Right lobe of liver (tissue), 4 donors: Measurements from ENCODE around the gene CHST15.

Experiments
- CTCF ChIP-seq, 4 donors: fragments of 200-600 bp in 3 of 4; fragments of 450-650 bp in 1 of 4; IDR thresholded peaks; one replicate each; pipeline versions ENCODE4 v1.5.1 to v1.8.0; 2016 to 2022; ENCODE audit warnings: antibody characterized with exemption in 4 of 4, mild to moderate bottlenecking in 2 of 4
- POLR2A ChIP-seq: fragments of 450-650 bp; IDR thresholded peaks from one replicate; pipeline ENCODE4 v1.6.1; 2017; ENCODE audit warnings: antibody characterized with exemption, mild to moderate bottlenecking
- donor health status: DM: no; HTN: no; CAD: no.
- donor health status: DM: no; HTN: no; CAD: no.
- donor health status: DM: no; HTN: yes; CAD: no.

GRCh38 chr10:124009231-124010015, 84.0 kb downstream of the CHST15 start:
- TF ChIP-seq CTCF (IDR thresholded peaks at IDR 0.05): no peak
- no peak for TF ChIP-seq POLR2A
